Endothelial cell of umbilical vein (primary cell): ENCODE results near the gene RBM27. TPM values are rescaled to one million over a fixed set of nuclear protein-coding genes. Genes with fewer than 3 reads are reported as not detected.

Source experiments
- BruUV-seq: library from RNA; stranded (reverse); fragments of 400-500 nt; replicated peaks from 2 replicates; lab custom pipeline; 2021; lab: Mats Ljungman, UMichigan
- CTCF ChIA-PET: fragments of 300-600, 350-600 bp; sonication (Branson Sonifier 250); formaldehyde crosslinking; loops from one replicate; lab custom pipeline; 2021; ENCODE audit warnings: antibody characterized with exemption, inconsistent platforms; lab: Charles Lee
- POLR2A ChIA-PET: fragments of 300-600, 350-600 bp; sonication (Branson Sonifier 250); formaldehyde crosslinking; loops from one replicate; lab custom pipeline; 2021; ENCODE audit warnings: antibody characterized with exemption, inconsistent platforms; lab: Charles Lee
- DNase-seq: peaks from one replicate; pipeline ENCODE4 v3.0.0-alpha.2; 2011; ENCODE audit warnings: low read depth, low spot score
- FAIRE-seq: peaks from 2 replicates; lab custom pipeline; 2011; peaks lifted over from hg19 to GRCh38; lab: Jason Lieb, UNC
- H2AFZ ChIP-seq: 2 replicates; pipeline ENCODE4 v1.6.0; 2012; ENCODE audit warnings: low read depth, low read length, control low read depth, inconsistent platforms
- H3K27ac ChIP-seq: 2 replicates; pipeline ENCODE4 v1.5.1; 2011; ENCODE audit warnings: low read depth, mild to moderate bottlenecking, control low read depth, low read length, moderate library complexity; ENCODE audit not compliant: insufficient read depth
- H3K27me3 ChIP-seq, 2 experiments: 2 replicates each; pipeline versions ENCODE4 v1.6.0 to v1.6.1; 2011; ENCODE audit warnings: low read length in 2 of 2, mixed read lengths in 1 of 2; ENCODE audit not compliant: control insufficient read depth in 2 of 2, insufficient read depth in 2 of 2
- H3K36me3 ChIP-seq, 2 experiments: 2 replicates in 1 of 2; 3 replicates in 1 of 2; pipeline ENCODE4 v1.5.1; 2011; ENCODE audit warnings: low read length in 2 of 2, mild to moderate bottlenecking in 1 of 2, moderate library complexity in 1 of 2; ENCODE audit not compliant: control insufficient read depth in 2 of 2, insufficient read depth in 2 of 2; ENCODE audit errors: extremely low read depth in 1 of 2
- H3K4me1 ChIP-seq: 3 replicates; pipeline ENCODE4 v1.5.1; 2011; ENCODE audit warnings: mild to moderate bottlenecking, low read length; ENCODE audit not compliant: control insufficient read depth, insufficient read depth; ENCODE audit errors: extremely low read depth
- H3K4me2 ChIP-seq: 2 replicates; pipeline ENCODE4 v1.6.1; 2011; ENCODE audit warnings: low read length, control low read depth, mixed read lengths; ENCODE audit not compliant: insufficient read depth
- H3K4me3 ChIP-seq, 3 experiments: fragments of 200-600 bp in 1 of 3; sonication (generic), shearing (Covaris generic) in 1 of 3; replicated peaks in 1 of 3; 2 replicates each; pipeline ENCODE4 v1.5.1; 2011 to 2016; ENCODE audit warnings: control low read depth in 3 of 3, low read length in 3 of 3, mild to moderate bottlenecking in 2 of 3, inconsistent platforms in 1 of 3, low read depth in 1 of 3, moderate library complexity in 1 of 3; ENCODE audit not compliant: insufficient read depth in 1 of 3
- H3K79me2 ChIP-seq: 2 replicates; pipeline ENCODE4 v1.6.0; 2012; ENCODE audit warnings: low read length, inconsistent platforms; ENCODE audit not compliant: control insufficient read depth, insufficient read depth
- H3K9ac ChIP-seq: replicated peaks from 2 replicates; pipeline ENCODE3; 2011; ENCODE audit warnings: low read length, control low read depth; ENCODE audit not compliant: insufficient read depth; ENCODE audit errors: extremely low read depth
- H3K9me1 ChIP-seq: replicated peaks from 3 replicates; pipeline ENCODE4 v1.6.0; 2011; ENCODE audit warnings: mild to moderate bottlenecking, low read length; ENCODE audit not compliant: control insufficient read depth, insufficient read depth; ENCODE audit errors: extremely low read depth
- H3K9me3 ChIP-seq: replicated peaks from 2 replicates; pipeline ENCODE4 v1.5.1; 2012; ENCODE audit warnings: low read length, inconsistent platforms; ENCODE audit not compliant: control insufficient read depth, insufficient read depth
- H4K20me1 ChIP-seq: replicated peaks from 2 replicates; pipeline ENCODE3; 2011; ENCODE audit warnings: mild to moderate bottlenecking, low read length; ENCODE audit not compliant: control insufficient read depth, insufficient read depth; ENCODE audit errors: extremely low read depth
- CTCF ChIP-seq, 2 donors: IDR thresholded peaks; 1 replicate in 1 of 2; 2 replicates in 1 of 2; pipeline ENCODE4 v1.5.1; 2011; ENCODE audit warnings: low read length in 2 of 2, mild to moderate bottlenecking in 2 of 2, moderate library complexity in 2 of 2, control low read depth in 1 of 2, inconsistent platforms in 1 of 2, low read depth in 1 of 2; ENCODE audit not compliant: insufficient read depth in 1 of 2; ENCODE audit errors: extremely low read depth in 1 of 2
- EZH2 ChIP-seq: IDR thresholded peaks from 2 replicates; pipeline ENCODE4 v1.6.1; 2012; ENCODE audit warnings: borderline replicate concordance, low read depth, mild to moderate bottlenecking, moderate library complexity, low read length, inconsistent platforms; ENCODE audit not compliant: severe bottlenecking
- FOS ChIP-seq: IDR thresholded peaks from 2 replicates; pipeline ENCODE4 v1.6.1; 2011; ENCODE audit warnings: mild to moderate bottlenecking, low read length, moderate library complexity, borderline replicate concordance; ENCODE audit not compliant: insufficient read depth
- GATA2 ChIP-seq: IDR thresholded peaks from 2 replicates; pipeline ENCODE4 v1.7.0; 2011; ENCODE audit warnings: low read depth, mild to moderate bottlenecking, moderate library complexity, mixed read lengths, low read length; ENCODE audit not compliant: insufficient read length, insufficient read depth
- JUN ChIP-seq: IDR thresholded peaks from 2 replicates; pipeline ENCODE4 v1.6.1; 2011; ENCODE audit warnings: borderline replicate concordance, low read depth; ENCODE audit not compliant: insufficient read length, insufficient read depth
- MAX ChIP-seq: IDR thresholded peaks from 2 replicates; pipeline ENCODE4 v1.6.1; 2011; ENCODE audit not compliant: insufficient read depth, insufficient read length
- MYC ChIP-seq: IDR thresholded peaks from one replicate; pipeline ENCODE4 v1.6.1; 2011; ENCODE audit warnings: mild to moderate bottlenecking, low read depth, low read length
- POLR2A ChIP-seq: IDR thresholded peaks from 2 replicates; pipeline ENCODE4 v1.6.1; 2012; ENCODE audit warnings: low read depth, mild to moderate bottlenecking, control low read depth, low read length
- POLR2AphosphoS5 ChIP-seq: IDR thresholded peaks from 2 replicates; pipeline ENCODE4 v1.6.1; 2012; ENCODE audit warnings: low read depth, mild to moderate bottlenecking, control low read depth, low read length, moderate library complexity; ENCODE audit not compliant: insufficient read depth
- dilution Hi-C: fragments of 300-500 bp; cut with MboI; formaldehyde crosslinking; loops from one replicate; pipeline ENCODE4 v1.15.0; 2019; ENCODE audit warnings: low sequenced_read_pairs; ENCODE audit not compliant: extremely low pct_ligation_motif_present
- intact Hi-C: fragments of 100-400 bp; cut with micrococcal nuclease; formaldehyde crosslinking; loops from one replicate; pipeline ENCODE4 v1.10.0; 2022
- polyA plus RNA-seq, 4 experiments: library from polyadenylated mRNA; depleted of rRNA in 3 of 4; stranded (reverse) in 3 of 4; unstranded in 1 of 4; fragments of >200 nt; gene quantifications; 2 replicates each; pipeline versions ENCODE4 v1.2.1 to v1.2.3, GENCODE V29; 2011 to 2012; ENCODE audit warnings: missing spikeins in 1 of 4
- total RNA-seq: library from RNA; stranded (reverse); gene quantifications from 2 replicates; pipeline ENCODE4 v1.2.3, GENCODE V29; 2021

RBM27 gene
- total and polyA plus RNA-seq, 2 donors (not counting 3 experiments of a cell fraction or from before 2014, with no cell fraction given) = 6.3 to 17.7 TPM

- Histone ChIP-seq H3K9ac (no peak overlapping the region), H2AFZ (no peak overlapping the region), H3K9me3 (no peaks in the 10 kb centered on the region), H3K27ac (no peak overlapping the region), H3K4me2 (no peak overlapping the region), H3K79me2 (peaks cover 7% of the 10 kb centered on the region), H3K9me1 (no peaks in the 10 kb centered on the region), H3K4me3 (no peak overlapping the region), H4K20me1 (no peaks in the 10 kb centered on the region), H3K4me1 (no peaks in the 10 kb centered on the region), H3K36me3 (peaks cover 12 to 23% of the 10 kb centered on the region in 2 experiments), H3K27me3 (no peaks in the 10 kb centered on the region)
- ChIA-PET POLR2A (no interaction called here), CTCF (interaction anchor here (0.7 to 1.5 kb wide), 4 partner anchors 8 to 19 kb away, joined by 3 to 5 read pairs (median 3); no protein-coding TSS in a partner anchor)
- intact Hi-C loops = no loop called here
- no peak for DNase-seq
- BruUV-seq = no TSS peak
- TF ChIP-seq JUN = no peak
- no peak for FAIRE-seq
- dilution Hi-C loops = no loop called here
Observed at GRCh38 chr5:146165903-146166302, 37.5 kb upstream of the RBM27 start.

- FAIRE-seq = no peak
- dilution Hi-C loops = no loop called here
Observed at GRCh38 chr5:146169076-146169475, 34.3 kb upstream of the RBM27 start.

More at GRCh38 chr5:146169076-146169475, 34.3 kb upstream of the RBM27 start:
- DNase-seq = no peak
- Histone ChIP-seq H3K4me3 (no peak overlapping the region), H3K4me1 (no peaks in the 10 kb centered on the region), H3K79me2 (peaks cover 13% of the 10 kb centered on the region), H4K20me1 (no peaks in the 10 kb centered on the region), H3K36me3 (peaks cover 6 to 23% of the 10 kb centered on the region in 2 experiments), H3K9ac (no peak overlapping the region), H3K9me1 (no peaks in the 10 kb centered on the region), H3K9me3 (no peaks in the 10 kb centered on the region), H3K4me2 (no peak overlapping the region), H2AFZ (no peak overlapping the region), H3K27ac (no peak overlapping the region), H3K27me3 (no peaks in the 10 kb centered on the region)
- ChIA-PET POLR2A (no interaction called here), CTCF (no interaction called here)
- TF ChIP-seq GATA2 = no peak
- no peak for TF ChIP-seq POLR2AphosphoS5
- TF ChIP-seq MAX = no peak
- no peak for TF ChIP-seq CTCF (IDR thresholded peaks at IDR 0.05; ENCODE audit: extremely low read depth in 1 of 2, insufficient read depth in 1 of 2, low read depth in 1 of 2, low read length in 2 of 2)
- no peak for TF ChIP-seq POLR2A
- TF ChIP-seq EZH2 = no peak
- no peak for TF ChIP-seq FOS
- no peak for TF ChIP-seq MYC
- TF ChIP-seq JUN = no peak
- BruUV-seq = no TSS peak
- intact Hi-C loops = no loop called here
